NCI-H187 (cell line): ENCODE data around the gene LCMT2.
"Not testable (repeated sequence)": the region's sequence is repeated elsewhere in the genome, so short reads cannot be mapped to it uniquely, and the experiment has no call there.

ENCODE experiments used
- DNase-seq, 2 experiments: peaks; one replicate each; lab custom pipeline; 2025; lab: John Stamatoyannopoulos, UW

The LCMT2 gene

DNA sequence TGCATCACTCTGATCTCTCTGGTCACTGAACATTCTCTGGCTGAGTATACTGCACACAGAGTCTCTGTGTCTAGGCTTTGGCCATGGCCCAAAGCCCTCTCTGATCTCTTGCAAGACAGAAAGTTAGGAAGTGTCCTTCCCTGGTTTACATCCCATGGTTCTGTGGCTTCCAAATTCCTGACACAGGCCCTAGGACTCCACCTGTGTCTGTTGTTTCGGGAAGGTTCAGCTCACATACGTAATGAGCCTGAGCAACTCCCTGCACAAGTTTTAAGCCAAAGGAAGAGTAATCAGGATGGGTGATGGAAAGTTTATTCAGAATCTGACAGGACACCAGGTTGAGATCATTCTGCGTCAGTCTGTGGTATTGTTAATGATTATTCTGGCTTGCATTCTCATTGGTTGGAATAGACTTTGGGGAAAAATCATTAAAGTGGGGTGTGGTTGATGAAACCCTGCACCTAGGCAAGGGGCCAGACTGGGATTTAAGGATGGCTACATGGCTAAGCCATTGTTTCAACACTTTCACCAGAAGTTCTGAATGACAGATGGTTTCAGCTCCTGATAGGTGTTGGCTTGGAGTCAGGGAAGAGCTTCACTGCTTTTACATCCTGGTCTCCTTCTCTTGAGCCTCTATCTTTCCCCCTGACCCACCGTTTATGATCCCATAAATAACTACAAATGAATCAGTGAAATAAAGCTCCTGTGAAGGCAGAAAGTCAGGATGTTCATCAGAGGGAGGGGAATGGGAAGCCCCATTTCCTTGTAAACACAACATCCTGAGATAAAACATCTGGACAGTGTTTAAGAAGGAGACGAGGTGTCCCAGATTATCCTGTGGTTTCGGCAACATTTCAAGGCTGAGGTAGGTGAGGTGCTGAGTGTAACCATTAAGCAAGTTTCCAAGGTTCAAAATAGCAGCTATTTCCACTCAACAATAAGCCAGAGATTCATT, 14.1 kb downstream of the LCMT2 start:
- DNase-seq = no peak

DNA sequence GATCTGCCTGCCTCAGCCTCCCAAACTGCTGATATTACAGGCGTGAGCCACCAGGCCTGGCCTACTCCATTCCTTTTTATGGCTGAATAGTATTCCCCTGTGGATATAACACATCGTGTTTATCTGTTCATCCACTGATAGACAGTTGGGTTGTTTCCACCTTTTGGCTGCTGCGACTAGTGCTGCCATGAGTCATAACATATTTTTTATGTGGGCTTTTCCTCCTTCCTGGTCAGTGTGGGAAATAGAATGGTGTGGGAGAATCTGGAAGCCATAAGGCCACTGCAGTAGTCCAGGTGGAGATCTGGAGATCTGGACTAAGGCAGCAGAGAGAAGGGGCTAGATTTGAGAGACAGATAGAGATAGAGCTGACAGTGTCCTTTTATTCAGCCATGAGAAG, 16.2 kb downstream of the LCMT2 start:
- DNase-seq = no peak

DNA sequence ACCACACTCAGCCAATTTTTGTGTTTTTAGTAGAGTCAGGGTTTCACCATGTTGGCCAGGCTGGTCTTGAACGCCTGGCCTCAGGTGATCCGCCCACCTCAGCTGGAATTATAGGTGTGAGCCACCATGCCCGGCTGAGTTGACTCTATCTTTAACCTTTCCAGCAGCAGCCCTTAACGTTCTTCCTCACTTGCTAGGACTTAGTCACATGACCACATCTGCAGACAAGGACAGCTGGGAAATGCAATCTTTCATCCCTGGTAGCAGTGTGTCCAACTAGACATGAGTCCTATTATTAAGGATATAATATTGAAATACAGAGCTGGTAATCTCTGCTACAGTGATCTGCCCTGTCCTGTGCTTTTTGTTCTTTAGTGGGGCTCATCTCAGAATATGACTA, 18.0 kb downstream of the LCMT2 start:
- DNase-seq = no peak

DNA sequence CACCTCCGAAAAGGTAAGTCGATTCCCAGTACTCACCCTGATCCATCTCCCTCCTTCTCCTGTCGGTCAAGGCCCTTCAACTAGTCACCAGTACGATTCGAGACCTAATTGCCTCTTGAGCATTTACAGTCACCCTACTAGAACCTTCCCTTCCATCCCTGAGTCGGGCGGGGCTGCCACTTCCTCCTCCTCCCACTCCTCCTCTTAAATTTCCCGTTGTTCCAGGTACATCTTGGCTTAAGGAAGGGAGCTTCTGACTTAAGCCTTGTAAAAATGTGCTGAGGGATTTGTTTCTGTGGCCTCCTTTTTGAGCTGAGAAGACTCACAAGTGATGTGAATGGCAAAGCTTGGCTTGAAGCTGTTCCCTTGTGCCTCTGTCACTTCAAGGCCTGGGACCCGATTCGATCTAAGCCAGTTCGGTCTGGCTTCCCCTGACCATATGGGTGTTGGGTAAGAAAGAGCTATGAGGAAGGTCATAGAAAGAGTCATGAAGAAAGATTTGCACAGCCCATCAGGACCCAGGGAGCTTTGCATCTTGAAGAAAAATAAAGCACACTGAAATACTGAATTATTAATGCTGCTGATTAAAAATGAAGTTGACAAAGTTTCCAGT, 28.1 kb downstream of the LCMT2 start, which contains the start of gene TGM7:
TGM7 (minus strand) TSS at position 51 of the 613 bp plus-strand sequence.
- no peak for DNase-seq

DNA sequence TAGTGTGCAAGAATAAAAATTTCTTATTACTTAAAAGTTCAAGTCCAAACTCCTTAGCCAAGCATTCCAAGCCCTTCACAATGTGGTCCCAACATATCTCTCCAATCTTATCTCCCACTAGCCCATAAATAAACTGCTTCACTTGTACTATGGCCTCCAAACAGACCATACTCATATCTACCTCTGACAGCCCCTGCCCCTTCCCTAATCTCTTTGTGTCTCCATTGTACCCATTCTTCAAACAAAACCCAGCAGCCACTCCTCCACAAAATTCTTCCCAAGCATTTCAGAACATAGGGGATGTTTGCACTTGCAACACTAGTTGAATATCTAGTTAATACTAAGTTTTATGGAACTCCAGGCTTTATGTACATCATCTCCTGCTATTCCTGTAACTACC, 30.5 kb downstream of the LCMT2 start:
- DNase-seq = no peak

DNA sequence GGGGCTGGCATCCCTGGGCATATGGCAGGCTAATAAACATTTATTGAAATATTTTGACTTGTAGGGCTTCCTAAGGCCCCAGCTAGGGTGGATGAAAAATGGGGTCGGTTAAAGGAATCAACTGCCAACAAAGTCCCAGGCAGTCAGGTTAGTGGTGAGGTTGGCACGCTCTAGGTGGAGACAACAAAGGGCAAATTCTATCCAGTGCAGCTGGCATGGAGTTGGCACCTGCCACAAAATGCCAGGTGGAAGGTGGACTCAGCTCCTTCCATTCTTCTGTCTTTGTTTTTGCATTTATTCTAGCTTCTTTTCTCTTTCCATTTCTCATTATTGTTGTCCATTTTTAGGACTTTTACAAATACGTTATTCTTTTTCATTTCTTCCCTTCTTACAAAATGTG, 31.0 kb downstream of the LCMT2 start:
- DNase-seq = no peak

DNA sequence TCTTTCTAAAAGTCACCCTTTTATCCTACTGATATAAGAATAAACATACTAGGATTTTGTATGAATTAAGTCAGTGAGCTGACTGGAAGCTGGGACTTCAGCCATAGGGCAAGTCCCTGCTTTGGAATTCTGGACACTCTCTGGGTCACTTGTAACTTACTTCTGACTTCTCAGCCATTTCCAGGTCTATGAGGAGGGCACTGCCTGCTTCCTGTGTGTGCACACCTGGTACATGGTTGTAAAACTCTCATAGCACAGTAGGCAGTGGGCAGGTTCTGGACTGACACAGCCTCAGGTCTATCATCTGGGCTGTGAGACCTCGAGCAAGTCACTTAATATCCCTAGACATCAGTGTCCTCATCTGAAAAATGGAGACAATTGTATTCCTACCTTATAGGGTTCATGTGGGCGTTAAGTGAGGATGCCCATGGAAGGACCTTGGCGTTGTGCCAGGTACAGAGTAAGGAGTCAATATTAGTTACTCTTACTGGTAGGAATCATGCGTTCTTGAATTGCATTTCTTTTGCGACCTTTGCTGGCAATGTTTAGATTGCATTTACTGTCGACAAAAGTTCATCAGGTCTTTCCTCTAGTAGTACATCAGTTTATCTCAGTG, 36.2 kb downstream of the LCMT2 start:
- DNase-seq = no peak

DNA sequence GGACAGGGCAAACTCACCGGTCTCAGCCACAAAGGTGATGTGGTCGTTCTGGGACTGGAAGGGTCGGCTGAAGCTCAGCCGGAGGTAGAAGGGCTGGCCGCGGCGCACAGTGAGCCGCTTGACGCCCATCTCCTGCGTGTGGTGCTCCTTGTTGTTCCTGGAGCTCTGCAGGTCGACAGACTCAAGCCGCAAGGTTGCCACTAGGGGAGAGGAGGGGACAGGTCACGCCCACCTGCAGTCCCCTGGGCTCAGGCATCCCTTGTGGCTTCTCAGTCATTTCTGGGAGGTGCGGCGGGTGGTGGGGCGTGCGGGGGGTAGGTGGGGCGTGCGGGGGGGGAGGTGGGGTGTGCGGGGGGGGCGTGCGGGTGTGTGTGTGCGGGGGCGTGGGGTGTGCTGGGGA, 36.9 kb downstream of the LCMT2 start:
- no peak for DNase-seq

DNA sequence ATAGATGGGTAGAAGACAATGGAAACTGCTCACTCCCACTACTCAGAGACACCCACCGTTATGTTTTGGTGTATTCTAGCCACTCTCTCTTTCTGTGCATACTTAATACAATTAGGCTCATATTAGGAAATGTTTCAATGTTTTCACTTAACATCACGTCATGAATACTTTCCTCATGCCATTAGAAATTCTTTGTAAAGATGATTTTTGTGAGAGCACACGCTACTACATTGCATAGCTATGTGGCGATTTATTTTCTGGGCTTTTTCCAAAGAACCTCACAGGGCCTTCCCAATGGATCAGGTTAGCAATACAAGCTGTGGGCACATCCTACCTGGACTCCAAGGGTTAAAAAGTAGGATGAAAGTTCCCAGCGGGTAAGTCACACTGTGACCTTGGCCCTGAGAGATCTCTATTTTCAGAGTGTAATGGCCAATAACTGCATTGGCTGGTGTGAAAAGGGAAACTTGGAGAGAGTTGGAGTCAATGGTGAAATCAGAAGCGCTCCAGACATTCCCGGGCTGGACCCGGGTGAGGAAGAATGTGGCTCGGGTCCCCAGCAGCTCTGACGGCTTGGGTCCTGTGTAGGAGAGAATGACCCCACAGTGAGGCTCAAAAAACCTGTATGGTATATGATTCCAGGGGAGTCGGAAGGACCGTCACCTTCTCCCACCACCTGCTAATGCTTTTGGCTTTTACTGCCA, 37.8 kb downstream of the LCMT2 start:
- DNase-seq = no peak

DNA sequence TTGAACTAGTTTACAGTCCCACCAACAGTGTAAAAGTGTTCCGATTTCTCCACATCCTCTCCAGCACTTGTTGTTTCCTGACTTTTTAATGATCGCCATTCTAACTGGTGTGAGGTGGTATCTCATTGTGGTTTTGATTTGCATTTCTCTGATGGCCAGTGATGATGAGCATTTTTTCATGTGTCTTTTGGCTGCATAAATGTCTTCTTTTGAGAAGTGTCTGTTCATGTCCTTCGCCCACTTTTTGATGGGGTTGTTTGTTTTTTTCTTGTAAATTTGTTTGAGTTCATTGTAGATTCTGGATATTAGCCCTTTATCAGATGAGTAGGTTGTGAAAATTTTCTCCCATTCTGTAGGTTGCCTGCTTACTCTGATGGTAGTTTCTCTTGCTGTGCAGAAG, 40.7 kb downstream of the LCMT2 start:
- DNase-seq = not testable (repeated sequence)

DNA sequence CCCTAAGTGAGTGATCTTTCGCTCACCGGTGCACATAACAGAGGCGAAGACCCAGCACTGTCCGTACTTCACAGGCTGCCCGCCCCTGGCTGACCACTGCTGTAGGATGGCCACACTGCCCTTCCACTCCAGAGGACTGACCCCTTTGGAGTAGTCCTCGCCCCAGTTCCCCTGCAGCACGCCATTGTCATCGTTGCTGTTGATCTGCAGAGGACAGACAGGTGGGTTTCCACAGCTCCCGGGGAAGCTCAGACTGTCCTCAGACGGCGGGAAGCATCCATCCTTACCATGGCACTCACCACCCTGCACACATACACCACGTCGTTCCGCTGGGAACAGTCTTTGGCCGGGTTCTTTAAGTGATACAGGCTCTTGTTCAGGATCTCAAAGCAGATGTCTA, 43.1 kb downstream of the LCMT2 start:
- no peak for DNase-seq

DNA sequence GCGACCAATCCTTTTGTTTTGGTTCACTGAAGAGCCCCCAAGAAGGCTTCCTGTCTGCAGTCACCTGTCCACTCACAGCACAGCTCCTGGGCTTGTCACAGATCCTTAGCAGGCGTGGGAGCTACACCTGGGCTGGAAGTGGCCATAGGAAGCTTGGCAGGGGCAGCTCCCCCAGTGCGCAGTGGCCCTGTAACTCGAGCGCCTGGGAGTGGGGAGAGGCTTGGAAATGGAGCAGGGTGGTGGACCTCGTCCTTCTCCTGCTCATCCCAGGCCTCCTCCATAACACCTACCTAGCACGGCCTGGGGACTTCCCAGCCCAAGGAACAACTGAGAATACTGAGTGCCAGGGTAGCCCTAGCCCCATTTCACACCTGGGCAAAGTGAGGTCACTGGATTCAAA, 44.3 kb downstream of the LCMT2 start:
- no peak for DNase-seq

DNA sequence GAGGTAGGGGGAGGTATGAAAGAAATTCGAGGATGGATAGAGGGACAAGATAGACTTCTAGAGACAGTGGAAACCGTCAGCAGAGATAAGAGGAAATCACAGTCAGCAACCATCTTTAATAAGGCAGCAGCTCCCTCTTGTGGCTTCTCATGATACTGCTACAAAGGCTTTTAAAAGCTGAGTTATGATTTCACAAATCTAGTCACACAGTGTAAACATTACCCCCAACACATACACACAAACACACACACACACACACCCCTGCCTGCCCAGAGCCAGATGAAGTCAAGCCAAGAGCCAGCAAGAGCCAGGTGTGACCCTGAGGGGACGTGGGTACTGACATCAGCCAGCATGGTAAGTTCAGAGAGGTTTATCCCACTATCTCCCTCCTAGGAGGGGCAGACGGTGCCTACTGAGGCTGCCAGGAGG, 44.8 kb downstream of the LCMT2 start:
- DNase-seq = peak in 1 of 2 experiments; percentile 21

DNA sequence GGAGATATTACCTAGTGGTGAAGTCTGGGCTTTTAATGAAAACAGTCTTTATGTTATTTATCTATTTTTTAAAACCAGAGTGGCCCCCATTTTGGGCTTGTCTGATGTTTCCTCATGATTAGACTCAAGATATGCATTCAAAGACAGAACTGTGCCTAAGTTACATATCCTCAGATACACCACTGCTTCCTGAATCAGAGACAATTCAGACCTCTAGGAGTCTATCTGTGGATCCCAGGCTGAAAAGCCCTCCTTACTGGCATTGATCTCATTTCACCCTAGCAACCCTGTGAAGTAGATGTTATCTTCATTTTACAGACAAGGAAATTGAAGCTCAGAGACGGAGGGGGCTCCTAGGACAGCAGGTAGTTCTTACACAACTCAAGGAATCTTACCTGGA, 46.8 kb downstream of the LCMT2 start:
- no peak for DNase-seq

DNA sequence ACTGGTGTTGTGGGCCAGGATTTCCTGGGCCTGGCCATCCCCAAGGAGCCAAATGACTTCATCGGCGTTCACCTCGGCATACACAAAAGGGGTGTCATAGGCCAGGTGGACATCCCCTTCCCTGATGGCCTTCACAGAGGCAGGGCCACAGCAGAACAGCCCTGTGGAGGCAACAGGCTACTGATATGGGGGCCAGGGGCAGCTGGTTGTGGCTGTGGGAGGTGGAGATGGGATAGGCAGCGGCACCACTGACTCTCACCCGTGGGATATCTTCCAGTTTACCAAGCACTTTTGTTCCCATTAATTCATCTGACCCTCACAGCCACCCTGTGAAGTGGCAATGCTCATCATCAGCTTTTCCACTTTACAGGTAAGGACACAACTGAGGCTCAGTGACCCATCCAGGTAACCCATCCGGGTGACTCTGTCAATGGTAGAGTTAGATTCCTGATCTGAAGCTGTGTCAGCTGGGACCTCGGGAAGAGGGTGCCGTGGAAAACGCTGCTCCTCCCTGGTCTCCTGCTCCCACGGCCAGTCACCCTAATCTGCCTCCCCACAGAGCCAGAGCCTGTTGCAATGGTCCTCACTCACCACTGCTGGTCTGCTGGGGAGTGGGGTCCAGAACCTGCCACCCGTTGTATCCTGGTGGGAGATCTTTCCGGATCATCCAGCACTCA, 48.3 kb downstream of the LCMT2 start:
- DNase-seq = no peak

DNA sequence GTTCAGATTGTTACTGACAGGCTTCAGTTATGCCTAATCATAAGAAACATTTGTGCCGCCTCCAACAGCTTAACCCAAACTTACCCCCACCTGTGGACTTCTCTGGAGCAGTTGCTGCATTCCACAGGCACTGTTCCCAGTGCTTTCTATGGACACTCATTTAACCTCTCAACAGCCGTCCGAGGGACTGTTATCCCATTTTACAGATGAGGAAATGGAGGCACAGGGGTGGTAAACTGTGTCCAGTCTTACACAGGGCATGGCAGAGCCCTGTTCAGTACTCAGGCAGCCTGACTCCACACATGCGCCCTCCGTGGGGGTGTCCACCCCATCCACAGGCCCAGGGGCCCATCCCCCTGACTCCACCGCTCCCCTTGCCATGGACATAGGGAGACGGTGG, 49.4 kb downstream of the LCMT2 start:
- DNase-seq = no peak

DNA sequence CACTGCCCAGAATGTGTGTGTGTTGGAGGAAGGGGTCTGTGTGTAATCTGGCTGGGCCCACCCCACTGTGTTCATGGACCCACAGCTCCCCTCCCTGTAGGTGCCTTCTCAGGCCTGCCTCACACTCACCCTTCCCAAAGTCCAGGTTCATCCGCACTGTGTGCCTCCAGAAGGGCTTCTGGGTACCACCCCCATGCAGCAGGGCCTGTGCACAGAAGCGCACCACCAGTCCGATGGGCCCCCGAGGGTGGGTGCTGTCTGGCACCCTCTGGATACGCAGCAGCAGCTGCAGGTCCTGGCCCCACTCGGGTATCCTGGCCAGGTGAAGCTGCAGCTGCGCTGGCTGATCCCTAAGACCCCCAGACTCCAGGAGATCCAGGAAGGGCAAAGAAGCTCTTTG, 50.9 kb downstream of the LCMT2 start:
- DNase-seq = no peak

DNA sequence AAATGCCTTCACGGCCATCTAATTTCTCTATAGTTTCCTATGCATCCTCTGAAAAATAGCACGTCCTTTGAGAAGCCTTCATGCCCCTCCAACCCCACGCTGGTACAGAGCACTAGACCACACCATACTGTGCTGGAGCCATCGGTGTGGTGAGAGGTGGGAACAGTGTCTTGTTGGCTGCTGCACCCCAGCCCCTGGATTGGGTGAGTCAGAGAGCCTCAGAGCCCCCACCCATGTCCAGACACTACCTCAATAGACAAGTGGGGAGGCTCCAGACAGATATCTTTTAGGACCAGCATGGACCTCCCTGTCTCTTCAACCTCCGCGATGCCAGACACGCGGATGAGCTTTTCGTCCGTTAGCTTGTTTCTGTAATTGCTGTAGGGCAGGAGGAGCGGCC, 51.5 kb downstream of the LCMT2 start:
- DNase-seq = no peak

DNA sequence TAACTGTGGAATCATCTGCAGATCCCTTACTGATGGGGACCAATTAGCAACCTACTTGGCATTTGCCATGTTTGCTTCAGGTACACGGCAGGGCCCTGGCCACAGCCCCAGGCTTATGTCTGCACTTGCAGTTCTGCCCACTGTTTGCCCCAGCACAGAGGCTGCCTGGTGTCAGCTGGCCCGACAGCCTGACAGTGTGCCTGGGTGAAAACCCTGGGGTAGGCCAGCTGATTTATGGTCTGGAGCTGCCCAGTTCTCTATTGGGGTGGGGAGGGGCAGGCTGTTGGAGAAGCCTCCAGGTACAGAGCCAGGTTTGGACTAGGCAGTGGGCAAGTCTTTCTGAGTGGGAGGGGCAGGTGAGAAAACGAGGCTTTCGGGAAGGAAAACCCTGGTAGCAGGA, 52.5 kb downstream of the LCMT2 start:
- no peak for DNase-seq

DNA sequence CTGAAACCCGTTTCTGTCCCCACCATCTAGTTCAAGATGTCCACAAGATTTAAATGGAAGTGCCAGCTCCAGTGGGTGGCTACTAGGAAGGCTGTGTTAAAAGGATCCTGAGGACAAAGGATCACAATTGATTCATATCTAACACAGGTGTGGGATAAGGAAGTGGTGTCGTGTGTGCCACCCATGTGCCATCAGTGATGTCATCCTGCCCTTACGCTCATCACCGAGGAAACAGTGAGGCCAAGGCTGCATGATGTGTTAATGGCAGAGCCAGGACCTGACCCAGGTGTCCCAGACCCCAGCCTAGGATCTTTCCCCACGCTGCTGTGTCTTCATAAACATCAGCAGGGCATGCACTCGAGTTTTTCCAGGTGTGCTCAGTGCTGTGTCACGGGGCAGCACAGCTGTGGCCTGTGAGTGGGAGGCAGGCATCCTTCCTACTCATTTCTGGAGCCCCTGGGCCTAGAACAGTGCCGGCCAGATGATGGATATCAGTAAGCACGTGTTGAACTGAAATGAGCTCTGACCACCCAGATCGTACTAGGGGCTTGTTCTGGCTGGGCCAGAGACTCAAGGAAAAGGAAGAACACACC, 53.0 kb downstream of the LCMT2 start:
- DNase-seq = no peak

DNA sequence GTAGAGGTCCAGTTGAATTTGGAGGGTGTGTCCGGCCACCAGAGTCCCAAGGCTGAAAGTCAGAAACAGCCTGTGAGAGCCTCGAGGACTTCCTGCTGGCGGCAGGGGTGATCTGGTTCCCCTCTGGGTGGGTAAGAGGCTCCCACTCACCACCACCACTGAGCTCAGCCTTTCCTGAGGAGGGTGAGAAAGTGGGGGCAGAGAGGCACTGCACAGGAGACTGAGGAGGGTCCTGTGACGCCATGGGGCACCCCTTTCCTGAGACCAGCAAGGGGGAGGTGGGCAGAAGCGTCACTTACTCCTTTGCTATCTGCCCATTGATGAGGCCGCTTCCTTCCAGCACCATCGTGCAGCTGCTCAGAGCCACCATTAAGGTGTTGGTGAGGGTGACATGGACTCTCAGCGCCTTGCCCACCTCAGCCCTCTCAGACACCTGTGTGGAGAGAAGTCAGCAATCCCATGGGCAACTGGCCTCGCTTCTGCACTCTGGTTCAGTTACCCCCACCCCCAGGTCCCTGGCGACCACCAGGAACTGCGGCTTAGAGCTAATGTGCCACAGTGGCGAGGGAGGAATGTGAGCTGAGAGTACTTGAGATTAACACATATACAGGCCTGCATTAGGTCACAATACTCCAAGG, 53.7 kb downstream of the LCMT2 start:
- no peak for DNase-seq
